PC-3 (cell line): Measurements from ENCODE around the gene WFDC10A. TPM values are rescaled to one million over a fixed set of nuclear protein-coding genes. Genes with fewer than 3 reads are reported as not detected.
"Not testable (repeated sequence)": the region's sequence is repeated elsewhere in the genome, so short reads cannot be mapped to it uniquely, and the experiment has no call there.

Experiments used
- ATAC-seq: fragments of 200-7000 bp; cut with Tn5 transposase; 2 replicates; pipeline ENCODE4 v1.9.1; 2020; ENCODE audit warnings: mild to moderate bottlenecking, moderate library complexity
- BruUV-seq: library from RNA; stranded (reverse); fragments of 400-500 nt; replicated peaks from 2 replicates; lab custom pipeline; 2021; lab: Mats Ljungman, UMichigan
- CTCF ChIA-PET: fragments of 300-600 bp; sonication (Branson Sonifier 250); formaldehyde crosslinking; loops from one replicate; lab custom pipeline; 2022; ENCODE audit warnings: antibody characterized with exemption; lab: Charles Lee
- POLR2A ChIA-PET: fragments of 300-600 bp; sonication (Branson Sonifier 250); formaldehyde crosslinking; loops from one replicate; lab custom pipeline; 2022; ENCODE audit warnings: antibody characterized with exemption; ENCODE audit not compliant: unreplicated experiment; lab: Charles Lee
- DNase-seq: peaks from one replicate; pipeline ENCODE4 v3.0.0-alpha.2; 2015
- H2AFZ ChIP-seq: fragments of 300-600 bp; sonication (generic); 2 replicates; pipeline ENCODE4 v1.6.0; 2016; ENCODE audit warnings: antibody characterized with exemption, low read length
- H3F3A ChIP-seq: fragments of 300-600 bp; sonication (generic); one replicate; pipeline ENCODE4 v1.6.0; 2017; ENCODE audit warnings: antibody characterized with exemption, low read length, control low read depth, mild to moderate bottlenecking; ENCODE audit not compliant: unreplicated experiment
- H3K27ac ChIP-seq: fragments of 300-600 bp; sonication (generic); 2 replicates; pipeline ENCODE4 v1.5.1; 2016; ENCODE audit warnings: mild to moderate bottlenecking, low read length
- H3K27me3 ChIP-seq: fragments of 300-600 bp; sonication (generic); 2 replicates; pipeline ENCODE4 v1.6.1; 2016; ENCODE audit warnings: low read length, mixed read lengths
- H3K36me3 ChIP-seq: fragments of 300-600 bp; sonication (generic); 2 replicates; pipeline ENCODE4 v1.6.1; 2016; ENCODE audit warnings: low read depth, mixed run types, low read length, mixed read lengths
- H3K4me1 ChIP-seq: fragments of 300-600 bp; sonication (generic); 2 replicates; pipeline ENCODE4 v1.5.1; 2016; ENCODE audit warnings: low read length; ENCODE audit not compliant: insufficient read depth
- H3K4me2 ChIP-seq: fragments of 300-600 bp; sonication (generic); 2 replicates; pipeline ENCODE4 v1.6.0; 2016; ENCODE audit warnings: low read length
- H3K4me3 ChIP-seq: fragments of 300-600 bp; sonication (generic); 2 replicates; pipeline ENCODE4 v1.5.1; 2016; ENCODE audit warnings: mild to moderate bottlenecking, low read length, mixed read lengths
- H3K79me2 ChIP-seq: fragments of 300-600 bp; sonication (generic); 2 replicates; pipeline ENCODE4 v1.6.1; 2017; ENCODE audit warnings: low read length, mixed read lengths
- H3K9ac ChIP-seq: fragments of 300-600 bp; sonication (generic); 2 replicates; pipeline ENCODE4 v1.6.0; 2016; ENCODE audit warnings: mild to moderate bottlenecking, low read length
- H3K9me2 ChIP-seq: fragments of 300-600 bp; sonication (generic); replicated peaks from 2 replicates; pipeline ENCODE4 v1.6.1; 2016; ENCODE audit warnings: mixed run types, low read length, mixed read lengths
- H3K9me3 ChIP-seq: fragments of 300-600 bp; sonication (generic); 2 replicates; pipeline ENCODE4 v1.6.1; 2016; ENCODE audit warnings: low read length, mixed read lengths
- H4K20me1 ChIP-seq: fragments of 300-600 bp; sonication (generic); 2 replicates; pipeline ENCODE4 v1.6.1; 2016; ENCODE audit warnings: low read length, mixed read lengths
- CTCF ChIP-seq: fragments of 300-600 bp; sonication (generic); conservative IDR thresholded peaks from 2 replicates; pipeline ENCODE4 v1.5.1; 2017; ENCODE audit warnings: antibody characterized with exemption, low read depth, mild to moderate bottlenecking, low read length
- EZH2 ChIP-seq: fragments of 300-600 bp; sonication (generic); IDR thresholded peaks from one replicate; pipeline ENCODE4 v1.6.1; 2017; ENCODE audit warnings: antibody characterized with exemption, mild to moderate bottlenecking, low read length; ENCODE audit not compliant: unreplicated experiment
- EZH2phosphoT487 ChIP-seq: fragments of 300-600 bp; sonication (generic); IDR thresholded peaks from 2 replicates; pipeline ENCODE4 v1.6.1; 2018; ENCODE audit warnings: mild to moderate bottlenecking, antibody characterized with exemption, low read length, borderline replicate concordance
- intact Hi-C: fragments of 100-400 bp; cut with micrococcal nuclease; formaldehyde crosslinking; loops from 2 replicates; pipeline ENCODE4 v1.9.0; 2023
- total RNA-seq: library from RNA; depleted of rRNA; stranded (reverse); fragments of >200 nt; gene quantifications from 2 replicates; pipeline ENCODE4 v1.2.3, GENCODE V29; 2014

Gene WFDC10A
- total RNA-seq, 1 experiment from 2014 or later, result not detected

DNA sequence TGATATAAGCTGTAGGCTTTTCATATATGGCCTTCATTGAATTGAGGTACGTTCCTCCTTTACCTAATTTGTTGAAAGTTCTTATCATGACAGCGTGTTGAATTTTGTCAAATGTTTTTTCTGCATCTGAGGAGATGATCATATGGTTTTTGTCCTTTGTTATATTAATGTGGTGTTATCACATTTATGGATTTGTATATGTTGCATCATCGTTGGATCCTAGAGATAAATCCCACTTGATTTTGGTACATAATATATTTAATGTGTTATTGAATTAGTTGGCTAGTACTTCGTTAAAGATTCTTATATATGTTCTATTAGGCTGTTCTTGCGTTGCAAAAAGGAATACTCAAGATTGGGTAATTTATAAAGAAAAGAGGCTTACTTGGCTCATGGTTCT, 10.1 kb downstream of the WFDC10A start:
- CTCF ChIA-PET, result no interaction called here
- no peak for TF ChIP-seq CTCF
- no peak for TF ChIP-seq EZH2
- TF ChIP-seq EZH2phosphoT487, result no peak
- Histone ChIP-seq H3K9ac (no peak overlapping the region), H3K27me3 (0 out of 2 replicates have a peak, but pooled peaks cover 5% of the 10 kb centered on the region), H3K4me2 (no peak overlapping the region), H3K79me2 (no peaks in the 10 kb centered on the region), H3F3A (no peaks in the 10 kb centered on the region), H3K4me3 (no peak overlapping the region), H2AFZ (no peak overlapping the region), H3K36me3 (no peaks in the 10 kb centered on the region), H3K27ac (no peak overlapping the region), H4K20me1 (no peaks in the 10 kb centered on the region), H3K9me2 (no peaks in the 10 kb centered on the region), H3K4me1 (no peaks in the 10 kb centered on the region), H3K9me3 (no peaks in the 10 kb centered on the region)
- BruUV-seq, result no TSS peak
- ATAC-seq (no peak), DNase-seq (no peak)
- POLR2A ChIA-PET, result no interaction called here
- intact Hi-C loops, result no loop called here

GRCh38 chr20:45641076-45641475, 11.5 kb downstream of the WFDC10A start:
- intact Hi-C loops, H3K9me3 ChIP-seq, H3K4me1 ChIP-seq, H3K9me2 ChIP-seq, H3K9ac ChIP-seq, H3K27me3 ChIP-seq, H3K79me2 ChIP-seq, H3F3A ChIP-seq, ATAC-seq, H4K20me1 ChIP-seq, DNase-seq, BruUV-seq, H2AFZ ChIP-seq, H3K36me3 ChIP-seq, POLR2A ChIA-PET, H3K4me2 ChIP-seq, H3K4me3 ChIP-seq, H3K27ac ChIP-seq: not testable (repeated sequence)
- CTCF ChIA-PET, result interaction anchor here (0.9 kb wide), 1 partner anchor 142 kb away, joined by 3 read pairs; no protein-coding TSS in a partner anchor

DNA sequence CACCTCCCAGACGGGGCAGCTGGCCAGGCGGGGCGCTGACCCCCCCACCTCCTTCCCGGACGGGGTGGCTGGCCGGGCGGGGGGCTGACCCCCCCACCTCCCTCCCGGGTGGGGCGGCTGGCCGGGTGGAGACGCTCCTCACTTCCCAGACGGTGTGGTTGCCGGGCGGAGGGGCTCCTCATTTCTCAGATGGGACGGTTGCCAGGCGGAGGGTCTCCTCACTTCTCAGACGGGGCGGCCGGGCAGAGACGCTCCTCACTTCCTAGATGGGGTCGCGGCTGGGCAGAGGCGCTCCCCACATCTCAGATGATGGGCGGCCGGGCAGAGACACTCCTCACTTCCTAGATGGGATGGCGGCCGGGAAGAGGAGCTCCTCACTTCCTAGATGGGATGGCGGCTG, 16.3 kb downstream of the WFDC10A start:
- not testable (repeated sequence) for H3K27me3 ChIP-seq, BruUV-seq

GRCh38 chr20:45646875-45647274, 17.3 kb downstream of the WFDC10A start:
- intact Hi-C loops, result no loop called here
- no peaks in the 10 kb centered on the region for H3F3A ChIP-seq
- H3K27me3 ChIP-seq, result 0 out of 2 replicates have a peak, but pooled peaks cover 5% of the 10 kb centered on the region
- CTCF ChIA-PET, result no interaction called here
- BruUV-seq, result no TSS peak
- no peaks in the 10 kb centered on the region for H3K9me2 ChIP-seq
- POLR2A ChIA-PET, result no interaction called here
- no peaks in the 10 kb centered on the region for H3K36me3 ChIP-seq
- TF ChIP-seq EZH2phosphoT487 (no peak), EZH2 (no peak), CTCF (no peak)
- no peaks in the 10 kb centered on the region for H3K4me1 ChIP-seq
- no peak overlapping the region for H3K27ac ChIP-seq
- H2AFZ ChIP-seq, result no peak overlapping the region
- no peaks in the 10 kb centered on the region for H4K20me1 ChIP-seq
- no peaks in the 10 kb centered on the region for H3K9me3 ChIP-seq
- H3K9ac ChIP-seq, result no peak overlapping the region
- DNase-seq (no peak), ATAC-seq (no peak)
- H3K4me2 ChIP-seq, result no peak overlapping the region
- H3K79me2 ChIP-seq, result no peaks in the 10 kb centered on the region
- no peak overlapping the region for H3K4me3 ChIP-seq

More for the DNA sequence above, 16.3 kb downstream of the WFDC10A start:
- H3K4me2 ChIP-seq, intact Hi-C loops, H3K9me2 ChIP-seq, ATAC-seq, H3K27ac ChIP-seq, DNase-seq, H3K79me2 ChIP-seq, H3K4me1 ChIP-seq, H3F3A ChIP-seq, CTCF ChIA-PET, H2AFZ ChIP-seq, H3K4me3 ChIP-seq, POLR2A ChIA-PET, H4K20me1 ChIP-seq, H3K9ac ChIP-seq, H3K9me3 ChIP-seq, H3K36me3 ChIP-seq: not testable (repeated sequence)
